KOPT-K1 (cell line): ENCODE results near the gene TP53TG5.

ENCODE experiments used
- H3K27ac ChIP-seq: fragments of 200-600 bp; sonication (generic); 2 replicates; pipeline ENCODE4 v1.5.1; 2016; ENCODE audit warnings: antibody characterized with exemption, mild to moderate bottlenecking, low read depth, low read length; ENCODE audit not compliant: poor library complexity, severe bottlenecking
- H3K36me3 ChIP-seq: fragments of 200-600 bp; sonication (generic); 2 replicates; pipeline ENCODE4 v1.5.1; 2017; ENCODE audit warnings: antibody characterized with exemption, mild to moderate bottlenecking, low read length, moderate library complexity; ENCODE audit not compliant: insufficient read depth
- H3K9me3 ChIP-seq: fragments of 200-600 bp; sonication (generic); 2 replicates; pipeline ENCODE4 v1.5.1; 2017; ENCODE audit warnings: antibody characterized with exemption, low read length, mild to moderate bottlenecking; ENCODE audit not compliant: insufficient read depth, poor library complexity, severe bottlenecking

Gene TP53TG5

DNA sequence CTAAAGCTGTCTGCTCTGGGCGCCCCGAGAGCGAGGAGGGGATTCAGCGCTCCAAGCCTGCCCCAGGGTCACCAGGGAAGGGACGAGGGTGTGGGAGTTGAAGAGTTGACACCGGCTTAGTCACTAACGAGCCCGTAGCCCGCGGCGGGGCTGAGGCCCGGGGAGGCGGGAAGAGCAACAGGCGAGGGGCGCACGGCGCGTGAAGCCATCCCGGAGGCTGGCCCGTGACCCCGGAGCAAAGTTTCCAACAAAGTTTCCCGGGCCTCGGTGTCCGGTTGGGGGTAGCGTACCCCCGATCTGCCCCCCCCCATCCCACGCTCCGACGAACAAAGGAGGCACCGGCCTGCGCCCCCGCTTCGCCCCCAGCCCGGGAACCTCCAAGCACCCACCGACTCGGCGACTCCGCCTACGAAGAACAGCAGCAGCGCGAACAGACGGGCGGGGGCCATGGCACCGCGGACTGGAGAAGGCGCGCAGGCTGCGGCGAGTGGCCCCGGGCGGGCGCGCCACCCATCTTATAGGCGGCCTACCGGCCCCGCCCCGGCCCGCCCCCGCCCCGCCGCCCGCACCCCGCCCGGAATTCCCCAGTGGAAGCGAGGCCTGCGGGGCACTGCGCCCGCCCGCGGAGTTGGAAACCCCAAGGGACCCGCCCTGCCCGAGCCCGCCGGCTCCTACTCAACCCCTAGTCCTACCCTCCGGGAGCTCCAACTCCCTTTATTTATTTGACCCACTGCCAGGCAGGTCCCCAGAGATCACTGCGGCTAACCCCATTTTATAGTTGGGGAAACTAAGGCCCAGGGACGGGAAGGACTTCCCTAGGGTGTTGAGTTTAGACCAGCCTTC, 30.0 kb downstream of the TP53TG5 start, which contains the start of gene SDC4:
SDC4 (minus strand) TSS at position 489 of the 843 bp plus-strand sequence; CDS start at position 449, 40 bp downstream.
- no peaks in the 10 kb centered on the region for H3K36me3 ChIP-seq
- no peak within 1 kb of the TSS for H3K27ac ChIP-seq
- H3K9me3 ChIP-seq, result no peaks in the 10 kb centered on the region

DNA sequence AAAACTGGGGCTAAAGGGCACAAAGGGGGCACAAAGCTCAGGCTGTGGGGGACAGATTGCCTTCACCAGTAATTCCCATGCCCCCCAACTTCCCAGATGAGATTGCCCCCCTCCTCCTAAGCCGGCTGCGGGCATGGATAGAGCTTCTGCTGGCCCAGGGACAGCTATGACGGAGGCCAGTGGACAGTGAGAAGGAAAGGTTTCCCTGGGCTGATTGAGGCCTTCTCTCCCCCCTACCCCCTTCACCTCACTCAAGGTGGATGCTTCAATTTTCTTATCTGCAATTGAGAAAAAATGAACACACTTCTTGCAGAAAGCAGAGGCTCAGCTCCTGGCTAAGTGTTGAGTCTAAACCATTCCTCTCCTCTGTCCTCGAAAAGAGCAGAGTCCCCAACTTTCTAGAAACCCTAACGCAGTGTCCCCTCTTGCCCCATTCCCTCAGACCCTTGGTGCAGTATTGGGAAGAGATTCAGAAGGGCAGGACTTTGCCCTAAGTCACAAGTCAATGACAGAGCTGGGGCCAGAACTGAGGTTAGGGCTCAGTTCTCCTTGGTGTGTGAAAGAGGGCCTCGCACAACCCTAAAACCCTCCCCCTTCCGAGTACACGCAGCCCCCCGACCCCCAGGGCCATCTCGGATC, 30.7 kb downstream of the TP53TG5 start:
- H3K9me3 ChIP-seq, result no peaks in the 10 kb centered on the region
- no peaks in the 10 kb centered on the region for H3K36me3 ChIP-seq
- H3K27ac ChIP-seq, result no peak overlapping the region

GRCh38 chr20:45346851-45347250, 31.3 kb downstream of the TP53TG5 start:
- H3K36me3 ChIP-seq, result no peaks in the 10 kb centered on the region
- H3K9me3 ChIP-seq, result no peaks in the 10 kb centered on the region
- H3K27ac ChIP-seq, result no peak overlapping the region

- Histone ChIP-seq H3K36me3 (no peaks in the 10 kb centered on the region), H3K27ac (no peak overlapping the region), H3K9me3 (no peaks in the 10 kb centered on the region)
These were observed 31.8 kb downstream of the TP53TG5 start for GRCh38 chr20:45346291-45346718.

DNA sequence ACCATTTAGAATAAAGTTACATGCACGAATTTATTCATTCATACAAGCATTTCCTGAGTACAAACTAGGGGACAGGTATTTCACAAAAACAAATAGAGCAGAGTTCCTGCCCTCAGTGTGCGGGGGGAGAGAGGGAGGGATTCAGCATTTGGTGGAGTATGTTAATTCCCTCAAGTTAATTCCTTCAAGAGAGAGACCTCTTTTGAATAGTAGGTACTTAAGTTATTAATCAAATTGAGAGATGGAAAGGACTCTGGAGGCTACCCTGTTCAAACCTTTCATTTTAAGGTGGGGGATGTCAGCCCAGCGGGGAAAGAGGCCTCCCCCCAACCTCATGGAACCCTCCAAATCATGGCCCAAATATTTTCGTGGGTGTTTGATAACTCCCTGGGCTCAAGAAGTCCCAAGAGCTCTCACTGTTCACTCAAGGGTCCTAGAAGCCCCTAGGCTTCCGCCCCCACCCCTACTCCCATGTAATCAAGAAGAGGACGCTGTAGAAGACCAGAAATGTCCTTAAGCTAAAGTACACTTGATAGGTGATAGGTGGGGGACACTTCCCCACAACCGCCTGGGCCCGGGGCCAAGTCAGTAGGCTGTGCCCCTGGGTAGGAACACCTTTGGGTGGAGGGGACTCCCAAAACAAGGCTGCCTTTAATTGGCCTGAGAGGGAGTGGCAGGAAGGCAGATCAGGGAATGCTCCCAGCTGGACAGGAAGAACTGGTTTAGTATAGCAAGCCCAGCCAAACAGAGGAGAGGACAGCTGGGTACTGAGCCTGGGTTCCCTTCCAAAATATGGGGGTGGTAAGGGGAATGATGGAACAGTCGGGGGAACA, 32.8 kb downstream of the TP53TG5 start:
- H3K9me3 ChIP-seq, result no peaks in the 10 kb centered on the region
- H3K27ac ChIP-seq, result no peak overlapping the region
- H3K36me3 ChIP-seq, result no peaks in the 10 kb centered on the region

GRCh38 chr20:45344168-45344860, 33.8 kb downstream of the TP53TG5 start:
- H3K27ac ChIP-seq, result no peak overlapping the region
- no peaks in the 10 kb centered on the region for H3K36me3 ChIP-seq
- no peaks in the 10 kb centered on the region for H3K9me3 ChIP-seq

DNA sequence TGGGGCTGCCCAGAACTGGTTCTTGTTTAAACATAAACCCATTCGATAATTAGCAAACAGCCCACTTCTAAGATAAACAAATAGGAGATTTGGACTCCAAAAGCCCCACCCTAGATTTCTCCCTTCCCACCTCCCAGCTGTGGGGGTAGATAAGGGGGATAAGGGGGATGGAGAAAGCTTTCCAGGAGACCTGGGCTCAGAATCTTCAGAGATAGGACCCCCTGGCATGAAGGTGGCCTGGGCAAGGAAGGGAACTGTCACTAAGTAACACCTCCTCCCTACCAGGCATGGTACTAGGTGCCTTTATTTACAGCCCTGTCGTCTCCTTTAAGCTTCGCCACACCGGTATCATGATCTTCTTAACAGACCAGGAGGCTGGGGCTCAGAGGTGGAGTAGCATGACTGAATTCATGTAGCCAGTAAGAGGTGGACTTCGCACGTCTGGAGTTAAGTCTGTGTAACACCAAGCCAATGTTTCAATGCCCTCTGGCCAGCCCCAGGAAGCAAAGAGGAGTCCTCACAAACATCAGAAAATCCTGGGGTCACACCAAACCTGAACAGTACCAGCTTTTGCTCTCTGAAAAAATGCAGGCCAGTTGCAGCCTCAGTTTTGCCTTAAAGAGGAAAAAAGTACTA, 34.5 kb downstream of the TP53TG5 start:
- no peaks in the 10 kb centered on the region for H3K36me3 ChIP-seq
- no peaks in the 10 kb centered on the region for H3K9me3 ChIP-seq
- H3K27ac ChIP-seq, result no peak overlapping the region

GRCh38 chr20:45342855-45343531, 35.1 kb downstream of the TP53TG5 start:
- no peaks in the 10 kb centered on the region for H3K9me3 ChIP-seq
- no peaks in the 10 kb centered on the region for H3K36me3 ChIP-seq
- no peak overlapping the region for H3K27ac ChIP-seq

- no peaks in the 10 kb centered on the region for H3K36me3 ChIP-seq
- no peak overlapping the region for H3K27ac ChIP-seq
- no peaks in the 10 kb centered on the region for H3K9me3 ChIP-seq
These were observed 35.9 kb downstream of the TP53TG5 start for GRCh38 chr20:45341939-45342854.

DNA sequence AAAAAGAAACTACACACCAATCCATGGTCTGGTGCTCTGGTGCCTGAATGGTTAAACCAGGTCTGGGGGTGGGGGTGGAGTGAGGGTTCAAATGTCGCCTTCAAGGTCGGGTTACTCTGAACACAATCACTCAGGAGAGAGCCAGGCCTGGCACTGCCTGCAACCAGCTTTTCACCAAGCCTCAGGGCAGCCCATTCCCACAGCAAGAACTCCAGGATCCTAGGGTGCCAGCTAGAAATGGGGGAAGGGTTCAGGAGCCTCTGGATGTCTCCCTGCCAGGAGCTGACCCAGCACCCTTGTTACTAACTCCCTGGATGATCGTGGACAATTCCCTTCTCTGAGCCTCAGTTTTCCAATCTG, 36.6 kb downstream of the TP53TG5 start:
- Histone ChIP-seq H3K27ac (no peak overlapping the region), H3K36me3 (no peaks in the 10 kb centered on the region), H3K9me3 (no peaks in the 10 kb centered on the region)

- no peaks in the 10 kb centered on the region for H3K9me3 ChIP-seq
- no peaks in the 10 kb centered on the region for H3K36me3 ChIP-seq
- H3K27ac ChIP-seq, result no peak overlapping the region
These were observed 37.2 kb downstream of the TP53TG5 start for GRCh38 chr20:45340951-45341350.

DNA sequence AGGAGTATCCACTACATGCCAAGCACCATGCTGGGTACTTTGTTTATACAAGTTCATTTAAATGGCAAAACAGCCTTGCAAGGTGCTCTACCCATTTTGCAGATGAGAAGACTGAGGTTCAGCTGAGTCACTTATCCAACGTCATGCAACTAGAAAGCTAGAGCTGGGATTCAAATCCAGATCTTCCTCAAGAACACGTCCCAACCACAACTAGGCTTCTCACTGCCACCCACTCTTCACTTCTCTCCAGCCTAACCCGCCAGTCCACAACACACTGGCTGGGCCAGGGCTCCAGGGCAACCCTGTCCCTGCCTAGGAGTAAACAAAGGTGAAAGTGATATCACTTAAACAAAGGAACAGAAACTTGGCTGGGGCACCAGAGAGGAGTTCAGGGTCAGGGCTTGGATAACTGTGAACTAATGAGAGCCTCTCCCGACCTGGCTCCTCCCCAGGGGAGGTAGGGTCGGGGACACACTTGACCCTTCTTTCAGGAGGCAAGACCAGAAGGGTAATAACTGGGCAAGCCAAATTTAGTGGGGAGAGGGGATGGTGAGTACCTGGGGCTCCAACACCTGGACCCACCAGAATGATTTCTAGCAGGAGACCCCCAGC, 37.8 kb downstream of the TP53TG5 start:
- no peaks in the 10 kb centered on the region for H3K36me3 ChIP-seq
- H3K27ac ChIP-seq, result no peak overlapping the region
- H3K9me3 ChIP-seq, result no peaks in the 10 kb centered on the region

GRCh38 chr20:45339799-45340198, 38.3 kb downstream of the TP53TG5 start:
- Histone ChIP-seq H3K36me3 (no peaks in the 10 kb centered on the region), H3K27ac (no peak overlapping the region), H3K9me3 (no peaks in the 10 kb centered on the region)
